ENCODE data around the gene VMAC.

VMAC gene

DNA sequence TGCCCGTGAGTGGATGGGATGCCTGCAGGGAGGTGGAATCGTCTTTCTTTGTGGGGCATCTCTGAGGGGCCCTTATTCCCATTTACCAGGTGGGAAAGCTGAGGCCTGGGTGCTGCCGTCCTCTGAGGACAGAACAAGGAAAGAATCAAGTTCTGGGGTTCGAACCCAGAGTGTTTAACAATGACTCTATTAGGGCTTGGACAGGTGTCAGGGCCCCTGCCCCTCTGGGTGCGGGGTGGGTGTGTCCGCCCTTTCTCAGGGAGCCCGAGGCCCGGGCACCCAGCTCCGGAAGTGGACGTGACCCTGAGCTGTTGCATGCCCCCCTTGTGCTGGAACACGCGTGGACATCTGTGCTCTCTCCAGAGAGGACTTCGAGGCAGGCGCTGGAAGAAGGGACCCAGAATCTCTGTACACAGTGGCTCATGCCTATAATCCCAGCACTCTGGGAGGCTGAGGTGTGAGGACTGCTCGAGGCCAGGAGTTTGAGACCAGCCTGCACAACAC, 11.8 kb upstream of the VMAC start:
- Histone ChIP-seq H3K27ac (ENCODE audit: low read length) (no peak overlapping the region), H3K9ac (ENCODE audit: low read depth, low read length) (no peak overlapping the region), H3K4me1 (ENCODE audit: insufficient read depth, low read length) (no peaks in the 10 kb centered on the region), H3K36me3 (ENCODE audit: insufficient read depth, low read length) (peaks cover 29% of the 10 kb centered on the region), H3K4me2 (ENCODE audit: insufficient read depth, low read length) (no peak overlapping the region), H3K79me2 (ENCODE audit: insufficient read depth, low read length) (peaks cover 8% of the 10 kb centered on the region), H4K20me1 (ENCODE audit: insufficient read depth, low read length) (peaks cover 36% of the 10 kb centered on the region), H3K27me3 (ENCODE audit: insufficient read depth, low read length, poor library complexity) (no peaks in the 10 kb centered on the region), H3K4me3 (ENCODE audit: low read depth in 1 of 2, low read length in 2 of 2) (no peak overlapping the region), H2AFZ (ENCODE audit: low read depth, low read length) (no peak overlapping the region), H3K9me3 (ENCODE audit: insufficient read depth, low read length, severe bottlenecking) (no peaks in the 10 kb centered on the region)
- ATAC-seq (ENCODE audit: insufficient read depth, low read depth) (no peak), DNase-seq (no peak)
- TF ChIP-seq EZH2 (IDR thresholded peaks at IDR 0.05; ENCODE audit: borderline replicate concordance, low read depth, low read length, severe bottlenecking): no peak
- TF ChIP-seq, protein P1, sequence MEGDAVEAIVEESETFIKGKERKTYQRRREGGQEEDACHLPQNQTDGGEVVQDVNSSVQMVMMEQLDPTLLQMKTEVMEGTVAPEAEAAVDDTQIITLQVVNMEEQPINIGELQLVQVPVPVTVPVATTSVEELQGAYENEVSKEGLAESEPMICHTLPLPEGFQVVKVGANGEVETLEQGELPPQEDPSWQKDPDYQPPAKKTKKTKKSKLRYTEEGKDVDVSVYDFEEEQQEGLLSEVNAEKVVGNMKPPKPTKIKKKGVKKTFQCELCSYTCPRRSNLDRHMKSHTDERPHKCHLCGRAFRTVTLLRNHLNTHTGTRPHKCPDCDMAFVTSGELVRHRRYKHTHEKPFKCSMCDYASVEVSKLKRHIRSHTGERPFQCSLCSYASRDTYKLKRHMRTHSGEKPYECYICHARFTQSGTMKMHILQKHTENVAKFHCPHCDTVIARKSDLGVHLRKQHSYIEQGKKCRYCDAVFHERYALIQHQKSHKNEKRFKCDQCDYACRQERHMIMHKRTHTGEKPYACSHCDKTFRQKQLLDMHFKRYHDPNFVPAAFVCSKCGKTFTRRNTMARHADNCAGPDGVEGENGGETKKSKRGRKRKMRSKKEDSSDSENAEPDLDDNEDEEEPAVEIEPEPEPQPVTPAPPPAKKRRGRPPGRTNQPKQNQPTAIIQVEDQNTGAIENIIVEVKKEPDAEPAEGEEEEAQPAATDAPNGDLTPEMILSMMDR (IDR thresholded peaks at IDR 0.05; ENCODE audit: borderline replicate concordance, extremely low read depth, low read length, poor library complexity, severe bottlenecking): no peak

DNA sequence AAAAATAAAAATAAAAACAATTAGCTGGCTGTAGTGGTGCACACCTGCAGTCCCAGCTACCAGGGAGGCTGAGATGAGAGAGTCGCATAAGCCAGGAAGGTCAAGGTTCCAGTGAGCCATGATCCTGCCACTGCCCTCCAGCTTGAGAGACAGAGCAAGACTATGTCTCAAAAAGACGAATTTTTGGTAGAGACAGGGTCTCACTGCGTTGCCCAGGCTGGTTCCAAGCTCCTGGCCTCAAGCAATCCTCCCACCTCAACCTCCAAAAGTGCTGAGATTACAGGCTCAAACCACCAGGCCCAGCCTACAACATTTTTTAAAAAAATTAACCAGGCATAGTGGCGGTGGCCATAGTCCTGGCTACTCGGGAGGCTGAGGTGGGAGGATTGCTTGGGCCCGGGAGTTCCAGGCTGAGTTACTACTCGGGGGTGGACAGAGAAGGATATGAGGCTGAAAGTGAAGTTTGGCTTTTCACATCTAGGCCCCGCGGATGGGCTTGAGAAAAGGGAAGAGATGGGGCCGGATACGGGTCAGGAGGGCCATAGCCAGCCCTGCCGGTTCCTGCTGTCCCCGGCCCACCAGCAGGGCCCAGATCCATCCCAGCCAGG, 11.3 kb upstream of the VMAC start:
- Histone ChIP-seq H3K9me3 (ENCODE audit: insufficient read depth, low read length, severe bottlenecking) (no peaks in the 10 kb centered on the region), H3K4me3 (ENCODE audit: low read depth in 1 of 2, low read length in 2 of 2) (no peak overlapping the region), H3K36me3 (ENCODE audit: insufficient read depth, low read length) (peaks cover 29% of the 10 kb centered on the region), H3K4me2 (ENCODE audit: insufficient read depth, low read length) (no peak overlapping the region), H2AFZ (ENCODE audit: low read depth, low read length) (no peak overlapping the region), H3K27ac (ENCODE audit: low read length) (no peak overlapping the region), H3K79me2 (ENCODE audit: insufficient read depth, low read length) (peaks cover 14% of the 10 kb centered on the region), H4K20me1 (ENCODE audit: insufficient read depth, low read length) (peaks cover 42% of the 10 kb centered on the region), H3K4me1 (ENCODE audit: insufficient read depth, low read length) (no peaks in the 10 kb centered on the region), H3K27me3 (ENCODE audit: insufficient read depth, low read length, poor library complexity) (no peaks in the 10 kb centered on the region), H3K9ac (ENCODE audit: low read depth, low read length) (no peak overlapping the region)
- no peak for ATAC-seq (ENCODE audit: insufficient read depth, low read depth)
- no peak for TF ChIP-seq EZH2 (IDR thresholded peaks at IDR 0.05; ENCODE audit: borderline replicate concordance, low read depth, low read length, severe bottlenecking)
- TF ChIP-seq, protein P1 (IDR thresholded peaks at IDR 0.05; ENCODE audit: borderline replicate concordance, extremely low read depth, low read length, poor library complexity, severe bottlenecking): no peak
- DNase-seq: no peak

DNA sequence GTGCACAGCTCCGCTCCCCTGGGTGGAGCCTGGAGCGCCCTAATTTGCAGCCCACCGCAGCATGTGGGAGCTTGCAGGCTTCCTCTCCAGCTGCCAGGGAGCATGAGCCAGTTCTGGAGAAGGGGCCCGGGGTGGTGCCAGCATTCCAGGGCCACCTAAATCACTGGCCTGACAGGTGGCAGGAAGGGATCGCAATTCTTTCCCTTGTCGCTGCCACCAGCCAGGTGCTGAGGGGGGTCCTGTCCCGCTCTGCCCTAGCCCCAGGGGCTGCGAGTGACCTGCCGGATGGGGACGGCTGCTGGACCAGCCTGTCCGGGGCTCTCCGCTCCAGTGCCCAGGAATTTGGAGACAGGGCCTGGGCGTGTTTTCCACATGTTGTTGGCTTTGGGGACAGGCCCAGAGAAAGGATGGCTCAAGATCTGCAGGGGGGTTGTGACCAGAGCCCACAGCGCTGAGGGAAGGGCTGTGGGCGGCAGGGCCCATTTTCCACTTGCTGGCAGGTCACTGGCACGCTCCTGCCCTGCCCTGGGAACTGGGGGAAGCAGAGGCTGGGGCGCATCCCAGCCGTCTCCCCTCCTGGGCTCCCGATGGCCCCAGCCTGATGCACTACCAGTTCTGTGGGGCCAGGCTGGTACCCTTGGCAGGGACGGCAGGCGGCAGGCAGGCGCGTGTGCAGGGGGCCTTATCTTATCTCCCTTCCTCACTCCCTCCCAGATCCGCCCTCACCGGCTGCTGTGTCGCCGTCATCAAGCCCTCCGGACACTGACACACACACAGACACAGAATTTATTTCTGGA, 10.6 kb upstream of the VMAC start:
- ATAC-seq (ENCODE audit: insufficient read depth, low read depth): no peak
- no peak overlapping the region for H3K27ac ChIP-seq (ENCODE audit: low read length)
- no peak overlapping the region for H3K9ac ChIP-seq (ENCODE audit: low read depth, low read length)
- no peaks in the 10 kb centered on the region for H3K4me1 ChIP-seq (ENCODE audit: insufficient read depth, low read length)
- no peak overlapping the region for H2AFZ ChIP-seq (ENCODE audit: low read depth, low read length)
- TF ChIP-seq, protein P1 (IDR thresholded peaks at IDR 0.05; ENCODE audit: borderline replicate concordance, extremely low read depth, low read length, poor library complexity, severe bottlenecking): no peak
- no peak for TF ChIP-seq EZH2 (IDR thresholded peaks at IDR 0.05; ENCODE audit: borderline replicate concordance, low read depth, low read length, severe bottlenecking)
- H3K27me3 ChIP-seq (ENCODE audit: insufficient read depth, low read length, poor library complexity): no peaks in the 10 kb centered on the region
- H3K4me3 ChIP-seq (ENCODE audit: low read depth in 1 of 2, low read length in 2 of 2): no peak overlapping the region
- H4K20me1 ChIP-seq (ENCODE audit: insufficient read depth, low read length): peaks cover 43% of the 10 kb centered on the region
- no peak for DNase-seq
- peaks cover 29% of the 10 kb centered on the region for H3K36me3 ChIP-seq (ENCODE audit: insufficient read depth, low read length)
- no peaks in the 10 kb centered on the region for H3K9me3 ChIP-seq (ENCODE audit: insufficient read depth, low read length, severe bottlenecking)
- no peak overlapping the region for H3K4me2 ChIP-seq (ENCODE audit: insufficient read depth, low read length)
- H3K79me2 ChIP-seq (ENCODE audit: insufficient read depth, low read length): peaks cover 17% of the 10 kb centered on the region
